ENCODE results near the gene GLI3.

DNA sequence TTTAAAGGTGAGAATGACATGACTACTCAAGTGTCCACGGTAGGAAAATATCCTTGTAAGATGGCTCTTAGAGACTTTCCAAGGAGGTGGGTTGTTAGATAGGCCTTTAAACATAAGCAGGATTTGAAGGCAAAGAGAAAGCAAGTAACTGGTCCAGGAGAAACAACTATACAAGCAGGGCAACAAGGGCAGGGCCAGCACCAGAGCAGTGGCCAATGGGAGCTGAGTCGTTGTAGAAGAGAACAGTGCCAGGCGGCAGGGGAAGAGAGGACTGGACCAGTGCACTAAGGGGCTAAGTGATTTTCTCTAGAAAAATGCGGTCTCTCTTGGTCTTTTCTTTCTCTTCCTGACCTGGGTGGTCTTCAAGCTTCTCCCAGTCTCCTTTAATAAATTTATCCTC lies 94.9 kb downstream of the GLI3 start:
- TF ChIP-seq, protein P1, sequence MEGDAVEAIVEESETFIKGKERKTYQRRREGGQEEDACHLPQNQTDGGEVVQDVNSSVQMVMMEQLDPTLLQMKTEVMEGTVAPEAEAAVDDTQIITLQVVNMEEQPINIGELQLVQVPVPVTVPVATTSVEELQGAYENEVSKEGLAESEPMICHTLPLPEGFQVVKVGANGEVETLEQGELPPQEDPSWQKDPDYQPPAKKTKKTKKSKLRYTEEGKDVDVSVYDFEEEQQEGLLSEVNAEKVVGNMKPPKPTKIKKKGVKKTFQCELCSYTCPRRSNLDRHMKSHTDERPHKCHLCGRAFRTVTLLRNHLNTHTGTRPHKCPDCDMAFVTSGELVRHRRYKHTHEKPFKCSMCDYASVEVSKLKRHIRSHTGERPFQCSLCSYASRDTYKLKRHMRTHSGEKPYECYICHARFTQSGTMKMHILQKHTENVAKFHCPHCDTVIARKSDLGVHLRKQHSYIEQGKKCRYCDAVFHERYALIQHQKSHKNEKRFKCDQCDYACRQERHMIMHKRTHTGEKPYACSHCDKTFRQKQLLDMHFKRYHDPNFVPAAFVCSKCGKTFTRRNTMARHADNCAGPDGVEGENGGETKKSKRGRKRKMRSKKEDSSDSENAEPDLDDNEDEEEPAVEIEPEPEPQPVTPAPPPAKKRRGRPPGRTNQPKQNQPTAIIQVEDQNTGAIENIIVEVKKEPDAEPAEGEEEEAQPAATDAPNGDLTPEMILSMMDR (IDR thresholded peaks at IDR 0.05) = no peak
- TF ChIP-seq POLR2AphosphoS5 (IDR thresholded peaks at IDR 0.05) = no peak

All from stomach (tissue), 4 donors.